Prostate gland (tissue), 2 donors: ENCODE data around the gene MIXL1.
"Not testable (repeated sequence)": the region's sequence is repeated elsewhere in the genome, so short reads cannot be mapped to it uniquely, and the experiment has no call there.

Source experiments
- CTCF ChIP-seq, 4 experiments: fragments of 200-600 bp in 2 of 4; fragments of 450-650 bp in 2 of 4; sonication (generic) in 2 of 4; IDR thresholded peaks; 1 replicate in 3 of 4; 2 replicates in 1 of 4; pipeline ENCODE4 v1.5.1; 2016 to 2019; ENCODE audit warnings: antibody characterized with exemption in 4 of 4, mild to moderate bottlenecking in 2 of 4, moderate library complexity in 2 of 4
- POLR2A ChIP-seq: fragments of 450-650 bp; IDR thresholded peaks from one replicate; pipeline ENCODE4 v1.6.1; 2016; ENCODE audit warnings: antibody characterized with exemption, mild to moderate bottlenecking

GRCh38 chr1:226252841-226253240, 29.4 kb downstream of the MIXL1 start:
- not testable (repeated sequence) for TF ChIP-seq CTCF (IDR thresholded peaks at IDR 0.05); POLR2A
